ENCODE results near the gene CISD2.

- no peak for TF ChIP-seq POLR2A (IDR thresholded peaks at IDR 0.05)
- TF ChIP-seq CTCF (IDR thresholded peaks at IDR 0.05 in 8 of 11, conservative IDR thresholded peaks at IDR 0.05 in 3 of 11), result no peak
These were observed 44.9 kb upstream of the CISD2 start for GRCh38 chr4:102823897-102824296.

All from spleen (tissue), 7 donors.